HEK293T (cell line): Measurements from ENCODE around the gene WSB1.

Experiments used
- CTCF ChIA-PET: fragments of 350-600 bp; formaldehyde crosslinking; extraction: SDS; loops from one replicate; lab custom pipeline; 2021; ENCODE audit warnings: antibody characterized with exemption, inconsistent platforms; lab: Yijun Ruan, JAX
- POLR2A ChIA-PET: fragments of 350-600 bp; formaldehyde crosslinking; extraction: SDS; loops from one replicate; lab custom pipeline; 2020; ENCODE audit warnings: antibody characterized with exemption, inconsistent platforms; lab: Yijun Ruan, JAX
- DNase-seq: peaks from one replicate; pipeline ENCODE4 v3.0.0; 2012; ENCODE audit warnings: mixed read lengths; ENCODE audit errors: extremely low spot score
- ARNT ChIP-seq: fragments of 450-650 bp; IDR thresholded peaks from 2 replicates; pipeline ENCODE4 v1.6.1; 2017; ENCODE audit warnings: mild to moderate bottlenecking
- BHLHE40 ChIP-seq: fragments of 450-650 bp; IDR thresholded peaks from 2 replicates; pipeline ENCODE4 v1.6.1; 2016; ENCODE audit warnings: mild to moderate bottlenecking, moderate library complexity, borderline replicate concordance
- CTBP1 ChIP-seq: fragments of 450-650 bp; IDR thresholded peaks from 2 replicates; pipeline ENCODE4 v1.6.1; 2016; ENCODE audit warnings: borderline replicate concordance
- ELF4 ChIP-seq: fragments of 450-650 bp; IDR thresholded peaks from 2 replicates; pipeline ENCODE4 v1.6.1; 2017; ENCODE audit warnings: antibody characterized with exemption
- FOXA1 ChIP-seq: fragments of 450-650 bp; IDR thresholded peaks from 2 replicates; pipeline ENCODE4 v1.6.1; 2016; ENCODE audit warnings: mild to moderate bottlenecking
- FOXK2 ChIP-seq: fragments of 450-650 bp; IDR thresholded peaks from 2 replicates; pipeline ENCODE4 v1.6.1; 2016; ENCODE audit warnings: mild to moderate bottlenecking
- FOXM1 ChIP-seq: fragments of 450-650 bp; IDR thresholded peaks from 2 replicates; pipeline ENCODE4 v1.6.1; 2017; ENCODE audit warnings: mild to moderate bottlenecking, borderline replicate concordance
- HDGF ChIP-seq: fragments of 450-650 bp; IDR thresholded peaks from 2 replicates; pipeline ENCODE4 v1.6.1; 2017; ENCODE audit warnings: antibody characterized with exemption, borderline replicate concordance
- L3MBTL2 ChIP-seq: fragments of 450-650 bp; conservative IDR thresholded peaks from 2 replicates; pipeline ENCODE4 v1.6.1; 2016; ENCODE audit warnings: mild to moderate bottlenecking
- LEF1 ChIP-seq: fragments of 450-650 bp; IDR thresholded peaks from 2 replicates; pipeline ENCODE4 v1.6.1; 2017; ENCODE audit warnings: mild to moderate bottlenecking, borderline replicate concordance
- NFRKB ChIP-seq: fragments of 450-650 bp; IDR thresholded peaks from 2 replicates; pipeline ENCODE4 v1.6.1; 2016; ENCODE audit warnings: mild to moderate bottlenecking, moderate library complexity
- PKNOX1 ChIP-seq: fragments of 450-650 bp; IDR thresholded peaks from 2 replicates; pipeline ENCODE4 v1.6.1; 2016
- SP1 ChIP-seq: fragments of 450-650 bp; IDR thresholded peaks from 2 replicates; pipeline ENCODE4 v1.6.1; 2017
- SUZ12 ChIP-seq: fragments of 450-650 bp; IDR thresholded peaks from 2 replicates; pipeline ENCODE4 v1.6.1; 2016; ENCODE audit warnings: mild to moderate bottlenecking
- TARDBP ChIP-seq: fragments of 450-650 bp; IDR thresholded peaks from 2 replicates; pipeline ENCODE4 v1.6.1; 2016
- ZNF384 ChIP-seq: fragments of 450-650 bp; IDR thresholded peaks from 2 replicates; pipeline ENCODE4 v1.6.1; 2016

Gene WSB1

GRCh38 chr17:27353461-27354050 is 59.6 kb downstream of the WSB1 start:
- DNase-seq: peak; percentile 89
- ChIA-PET CTCF (interaction anchor here (0.6 to 1.5 kb wide), 12 partner anchors 10 to 246 kb away, joined by 3 to 11 read pairs (median 4); partner anchors contain the start of gene KSR1), POLR2A (interaction anchor here (0.6 to 1.4 kb wide), 6 partner anchors 10 to 247 kb away, joined by 3 to 4 read pairs (median 4); partner anchors contain the start of gene KSR1)
- TF ChIP-seq L3MBTL2: peak; percentile 14; the same call in 1 of the 2 replicates
- TF ChIP-seq NFRKB: no peak
- TF ChIP-seq LEF1: no peak; the same call in 1 of the 2 replicates
- TF ChIP-seq FOXM1: peak; percentile 39; the same call in 1 of the 2 replicates

- ChIA-PET POLR2A (interaction anchor here (0.6 to 1.4 kb wide), 8 partner anchors 10 to 246 kb away, joined by 3 to 4 read pairs (median 4); partner anchors contain the start of gene KSR1), CTCF (interaction anchor here (0.6 to 1.5 kb wide), 12 partner anchors 11 to 246 kb away, joined by 3 to 11 read pairs (median 4); partner anchors contain the start of gene KSR1)
- TF ChIP-seq L3MBTL2: peak; percentile 71
- TF ChIP-seq PKNOX1: no peak
- DNase-seq: no peak
Measured at GRCh38 chr17:27354051-27354490, 60.2 kb downstream of the WSB1 start.

GRCh38 chr17:27354491-27355081 is 60.7 kb downstream of the WSB1 start:
- TF ChIP-seq FOXA1: no peak
- no peak for TF ChIP-seq SUZ12
- TF ChIP-seq SP1: no peak
- no peak for TF ChIP-seq FOXK2
- no peak for TF ChIP-seq ZNF384
- TF ChIP-seq BHLHE40: no peak
- no peak; the same call in 1 of the 2 replicates for TF ChIP-seq L3MBTL2
- TF ChIP-seq ARNT: no peak
- no peak for TF ChIP-seq LEF1
- TF ChIP-seq HDGF: no peak
- TF ChIP-seq NFRKB: no peak
- no peak for TF ChIP-seq FOXM1
- no peak for TF ChIP-seq CTBP1
- TF ChIP-seq ELF4: no peak
- TF ChIP-seq TARDBP: no peak
- ChIA-PET POLR2A (interaction anchor here (0.9 to 1.4 kb wide), 7 partner anchors 9 to 246 kb away, joined by 3 to 4 read pairs (median 3); no protein-coding TSS in a partner anchor), CTCF (interaction anchor here (0.6 to 1.5 kb wide), 13 partner anchors 9 to 245 kb away, joined by 3 to 11 read pairs (median 4); partner anchors contain the start of gene KSR1)
- DNase-seq: no peak

GRCh38 chr17:27355419-27355818 is 61.5 kb downstream of the WSB1 start:
- DNase-seq: no peak
- POLR2A ChIA-PET: interaction anchor here (0.9 kb wide), 1 partner anchor 225 kb away, joined by 3 read pairs; no protein-coding TSS in a partner anchor
- CTCF ChIA-PET: interaction anchor here (1.1 kb wide), 1 partner anchor 8 kb away, joined by 5 read pairs; no protein-coding TSS in a partner anchor
- no peak for TF ChIP-seq L3MBTL2
- no peak for TF ChIP-seq FOXM1
- TF ChIP-seq TARDBP: no peak
- TF ChIP-seq ZNF384: no peak

- DNase-seq: no peak
- POLR2A ChIA-PET: no interaction called here
- TF ChIP-seq LEF1: no peak
- no peak for TF ChIP-seq L3MBTL2
- TF ChIP-seq SUZ12: no peak
- no peak for TF ChIP-seq ELF4
- no peak for TF ChIP-seq FOXK2
- TF ChIP-seq FOXA1: no peak
- no peak for TF ChIP-seq NFRKB
- no peak for TF ChIP-seq ZNF384
- no peak for TF ChIP-seq FOXM1
- no peak for TF ChIP-seq CTBP1
- no peak for TF ChIP-seq TARDBP
- TF ChIP-seq ARNT: no peak
- no peak for TF ChIP-seq BHLHE40
- TF ChIP-seq SP1: no peak
- no peak for TF ChIP-seq PKNOX1
- TF ChIP-seq HDGF: no peak
- CTCF ChIA-PET: no interaction called here
Measured at GRCh38 chr17:27356091-27356705, 62.3 kb downstream of the WSB1 start.

- TF ChIP-seq HDGF: no peak
- no peak for TF ChIP-seq SP1
- TF ChIP-seq FOXM1: no peak
- no peak for TF ChIP-seq ELF4
- no peak for TF ChIP-seq LEF1
- no peak for TF ChIP-seq ARNT
- TF ChIP-seq CTBP1: no peak
- TF ChIP-seq BHLHE40: no peak
- TF ChIP-seq TARDBP: no peak
- TF ChIP-seq PKNOX1: no peak
- TF ChIP-seq ZNF384: no peak
- no peak for TF ChIP-seq NFRKB
- no peak for TF ChIP-seq L3MBTL2
- TF ChIP-seq FOXK2: no peak
- ChIA-PET CTCF (no interaction called here), POLR2A (no interaction called here)
- DNase-seq: no peak
Measured at GRCh38 chr17:27357236-27357635, 63.3 kb downstream of the WSB1 start.
